Tibial artery (tissue), 4 donors: ENCODE results near the gene WNT10A.

Experiments
- DNase-seq, 2 donors: peaks; one replicate each; pipeline ENCODE4 v3.0.0-alpha.2; 2019
- H3K27ac ChIP-seq, 2 donors: fragments of 200-600 bp; sonication (generic) in 1 of 2; 1 replicate in 1 of 2; 2 replicates in 1 of 2; pipeline ENCODE4 v1.5.1; 2018 to 2019; ENCODE audit warnings: mild to moderate bottlenecking in 1 of 2
- H3K27me3 ChIP-seq, 2 donors: fragments of 200-600 bp; sonication (generic) in 1 of 2; one replicate each; pipeline versions ENCODE4 v1.5.1 to v1.6.0; 2016 to 2019
- H3K36me3 ChIP-seq, 3 donors: fragments of 200-600 bp; sonication (generic) in 2 of 3; one replicate each; pipeline ENCODE4 v1.5.1; 2016 to 2019; ENCODE audit warnings: mild to moderate bottlenecking in 2 of 3
- H3K4me1 ChIP-seq, 4 donors: fragments of 200-600 bp; sonication (generic) in 2 of 4; 1 replicate in 3 of 4; 2 replicates in 1 of 4; pipeline ENCODE4 v1.5.1; 2016 to 2019
- H3K4me3 ChIP-seq, 2 donors: fragments of 200-600 bp; sonication (generic) in 1 of 2; 1 replicate in 1 of 2; 2 replicates in 1 of 2; pipeline ENCODE4 v1.5.1; 2018 to 2019; ENCODE audit warnings: mild to moderate bottlenecking in 2 of 2
- H3K9me3 ChIP-seq, 3 donors: fragments of 200-600 bp; sonication (generic) in 1 of 3; one replicate each; pipeline ENCODE4 v1.5.1; 2016 to 2019
- CTCF ChIP-seq, 2 experiments: fragments of 200-600 bp in 1 of 2; fragments of 450-650 bp in 1 of 2; IDR thresholded peaks; one replicate each; pipeline ENCODE4 v1.5.1; 2017 to 2019; ENCODE audit warnings: antibody characterized with exemption in 2 of 2, mild to moderate bottlenecking in 1 of 2, moderate library complexity in 1 of 2
- intact Hi-C: fragments of 100-400 bp; cut with DNase I; formaldehyde crosslinking; loops from one replicate; pipeline ENCODE4 v1.15.0; 2023; ENCODE audit warnings: low total_unique reads

Gene WNT10A

GRCh38 chr2:218871345-218872302, 9.0 kb upstream of the WNT10A start:
- Histone ChIP-seq H3K27me3 (peaks cover 0 to 83% of the 10 kb centered on the region in 2 donors), H3K4me1 (peaks cover 0 to 27% (median 19%) of the 10 kb centered on the region in 4 donors), H3K9me3 (no peaks in the 10 kb centered on the region), H3K4me3 (peak overlapping the region; percentile 3 to 33), H3K27ac (no peak overlapping the region), H3K36me3 (no peaks in the 10 kb centered on the region)
- no peak for TF ChIP-seq CTCF (IDR thresholded peaks at IDR 0.05)
- intact Hi-C loops, result no loop called here
- DNase-seq, result no peak

- DNase-seq, result no peak
- no peaks in the 10 kb centered on the region for H3K36me3 ChIP-seq
- H3K4me3 ChIP-seq, result no peak overlapping the region
- peaks cover 0 to 91% of the 10 kb centered on the region in 2 donors for H3K27me3 ChIP-seq
- no peak overlapping the region for H3K27ac ChIP-seq
- H3K4me1 ChIP-seq, result peaks cover 0 to 27% (median 19%) of the 10 kb centered on the region in 4 donors
- H3K9me3 ChIP-seq, result no peaks in the 10 kb centered on the region
- intact Hi-C loops, result no loop called here
- no peak for TF ChIP-seq CTCF (IDR thresholded peaks at IDR 0.05)
These were observed 7.8 kb upstream of the WNT10A start for GRCh38 chr2:218872645-218873358.

GRCh38 chr2:218873359-218874194, 7.1 kb upstream of the WNT10A start:
- H3K4me1 ChIP-seq, result peaks cover 0 to 27% (median 19%) of the 10 kb centered on the region in 4 donors
- peaks cover 0 to 92% of the 10 kb centered on the region in 2 donors for H3K27me3 ChIP-seq
- H3K27ac ChIP-seq, result no peak overlapping the region
- intact Hi-C loops, result no loop called here
- H3K9me3 ChIP-seq, result no peaks in the 10 kb centered on the region
- H3K4me3 ChIP-seq, result no peak overlapping the region
- no peak for DNase-seq
- no peaks in the 10 kb centered on the region for H3K36me3 ChIP-seq
- no peak for TF ChIP-seq CTCF (IDR thresholded peaks at IDR 0.05)

GRCh38 chr2:218875692-218876246, 4.9 kb upstream of the WNT10A start:
- H3K4me1 ChIP-seq, result peaks cover 0 to 47% (median 31%) of the 10 kb centered on the region in 4 donors

More at GRCh38 chr2:218875692-218876246, 4.9 kb upstream of the WNT10A start:
- intact Hi-C loops, result no loop called here
- no peak for TF ChIP-seq CTCF (IDR thresholded peaks at IDR 0.05)
- no peaks in the 10 kb centered on the region for H3K9me3 ChIP-seq
- H3K4me3 ChIP-seq, result no peak overlapping the region
- H3K27ac ChIP-seq, result no peak overlapping the region
- peaks cover 3 to 93% of the 10 kb centered on the region in 2 donors for H3K27me3 ChIP-seq
- no peak for DNase-seq
- H3K36me3 ChIP-seq, result no peaks in the 10 kb centered on the region
